HG02610 (cell line): ENCODE results near the gene PLXND1.

Experiments
- ATAC-seq: cut with Tn5 transposase; IDR thresholded peaks from one replicate; pipeline ENCODE4 v1.9.1; 2021; ENCODE audit warnings: mild to moderate bottlenecking, moderate library complexity; ENCODE audit not compliant: unreplicated experiment

Gene PLXND1

DNA sequence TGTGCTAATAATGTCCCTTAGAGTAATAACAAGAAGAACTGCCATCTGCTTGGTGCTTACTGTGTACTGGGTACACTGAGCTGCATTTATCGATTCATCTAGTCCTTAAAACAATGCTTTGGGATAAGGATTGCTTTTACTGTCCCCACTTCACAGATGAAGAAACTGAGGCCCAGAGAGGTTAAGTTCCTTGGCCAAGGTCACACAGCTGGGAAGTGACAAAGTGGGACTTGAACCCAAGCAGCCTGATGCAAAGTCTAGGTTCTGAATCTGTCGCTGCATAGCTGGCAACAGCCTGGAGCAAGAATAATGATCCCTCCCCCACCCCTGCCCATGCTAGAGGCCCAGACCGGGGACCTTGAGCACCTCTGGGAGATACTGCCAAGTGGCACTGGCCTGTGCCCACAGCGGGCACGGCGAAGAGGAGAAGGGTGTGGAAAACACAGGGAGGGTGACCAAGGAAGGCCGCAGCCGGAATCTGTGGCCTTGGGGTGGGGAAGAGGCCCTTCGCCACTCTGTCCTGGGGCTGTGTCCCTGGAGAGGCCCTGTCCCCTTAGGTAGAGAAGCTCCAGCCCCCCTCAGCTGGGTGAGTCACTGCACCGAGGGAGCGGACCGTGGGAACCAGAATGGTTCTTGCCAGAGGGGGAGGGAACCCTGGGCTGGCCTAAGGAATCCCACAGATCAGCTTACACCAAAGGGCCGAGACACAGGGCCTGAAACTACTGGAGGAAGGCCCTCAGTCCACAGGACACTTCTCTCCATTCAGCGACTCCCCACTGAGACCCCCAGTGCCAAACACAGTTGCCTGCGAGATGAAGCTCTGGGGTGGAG is 3.5 kb downstream of the PLXND1 start:
- no peak for ATAC-seq

DNA sequence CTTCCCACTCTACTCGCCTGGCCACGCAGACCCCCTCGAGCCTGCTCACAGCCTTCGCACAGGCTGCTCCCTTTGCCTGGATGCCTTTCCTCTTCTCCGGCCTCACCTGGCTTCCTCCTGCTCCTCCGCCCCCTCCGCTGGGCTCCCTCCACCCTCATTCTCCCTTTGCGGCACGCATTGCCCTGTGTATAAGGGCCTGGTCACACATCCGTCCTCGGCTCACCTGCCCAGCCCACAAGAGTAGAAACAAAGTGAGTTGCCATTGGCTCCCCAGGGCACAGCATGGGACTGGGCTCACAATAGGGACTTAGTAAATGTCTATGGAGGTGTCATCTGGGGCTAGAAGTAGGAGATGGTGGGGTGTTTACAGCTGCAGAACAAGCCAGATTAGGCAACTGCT is 4.2 kb downstream of the PLXND1 start:
- ATAC-seq = no peak

DNA sequence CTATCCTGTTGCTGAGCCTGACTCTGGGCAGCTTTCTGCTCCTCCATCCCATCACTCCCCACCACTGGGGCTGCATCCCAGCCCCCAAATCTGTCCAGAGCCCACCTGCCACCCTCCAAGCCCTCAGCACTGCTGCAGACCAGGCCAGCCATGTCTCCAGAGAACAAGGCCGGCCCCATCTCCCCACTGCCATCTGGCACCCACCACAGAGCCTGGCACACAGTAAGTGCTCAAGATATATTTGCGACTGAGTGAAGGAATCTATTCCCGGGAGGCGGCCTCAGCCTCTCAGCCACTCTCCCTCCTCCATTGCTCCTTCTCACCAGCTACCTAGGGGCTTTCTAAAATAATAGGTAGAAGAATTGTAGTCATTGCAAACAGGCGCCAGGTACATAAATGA is 4.8 kb downstream of the PLXND1 start:
- ATAC-seq = no peak

DNA sequence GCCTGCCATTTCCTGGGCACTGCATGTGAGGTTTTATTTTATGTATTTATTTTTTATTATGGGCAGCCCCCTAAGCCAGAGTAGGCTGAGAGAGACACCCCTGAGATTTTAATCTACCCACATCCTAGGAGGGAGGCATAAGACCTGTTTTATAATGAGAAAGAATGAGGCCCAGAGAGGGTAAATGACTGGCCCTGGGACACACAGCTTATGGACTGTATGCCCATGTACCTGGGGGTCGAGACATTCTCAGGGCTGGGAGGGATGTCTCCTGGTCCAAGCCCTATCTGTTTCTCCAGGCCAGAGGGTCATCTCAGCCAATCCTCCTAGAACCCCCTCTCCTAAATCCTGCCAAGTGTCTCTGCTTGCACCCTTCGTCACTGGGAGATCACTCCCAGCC is 6.1 kb downstream of the PLXND1 start:
- ATAC-seq = no peak

DNA sequence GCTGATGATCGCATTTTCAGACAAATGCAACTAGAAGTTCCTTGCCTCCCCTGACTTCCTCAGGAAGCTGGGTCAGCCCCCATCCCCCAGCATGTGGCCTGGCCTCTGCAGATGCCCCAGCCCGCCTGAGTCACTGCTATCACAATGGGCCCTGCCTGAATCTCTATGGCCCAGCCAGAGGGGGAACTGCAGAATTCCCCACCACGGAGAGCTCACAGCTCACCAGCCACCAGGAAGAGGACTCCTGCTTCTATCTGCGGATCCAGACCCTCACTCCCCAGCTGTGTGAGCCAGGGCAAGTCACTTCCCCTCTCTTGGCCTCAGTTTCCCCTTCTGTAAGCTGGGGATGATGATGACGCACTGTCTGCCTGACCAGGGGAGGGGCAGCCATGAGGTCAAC is 6.9 kb downstream of the PLXND1 start:
- no peak for ATAC-seq

DNA sequence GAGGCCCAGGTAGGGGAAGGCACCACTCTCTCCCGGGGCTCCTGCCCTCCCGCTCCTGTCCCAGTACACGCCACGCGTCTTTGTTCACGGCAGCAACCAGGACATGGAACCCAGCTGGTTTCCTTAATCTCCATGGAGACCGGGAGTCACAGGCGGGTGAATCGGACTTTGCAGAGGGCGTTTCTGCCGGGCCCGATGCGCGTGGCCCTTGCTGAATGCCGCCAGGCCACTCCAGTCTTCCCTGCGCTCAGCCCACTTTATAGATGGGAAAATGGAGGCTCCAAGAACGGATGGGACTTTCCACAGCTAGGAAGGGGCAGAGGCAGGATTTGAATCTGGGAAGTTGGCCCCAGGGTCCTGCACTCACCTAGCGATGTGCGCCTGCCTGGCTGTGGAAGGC is 7.4 kb downstream of the PLXND1 start:
- ATAC-seq = no peak

DNA sequence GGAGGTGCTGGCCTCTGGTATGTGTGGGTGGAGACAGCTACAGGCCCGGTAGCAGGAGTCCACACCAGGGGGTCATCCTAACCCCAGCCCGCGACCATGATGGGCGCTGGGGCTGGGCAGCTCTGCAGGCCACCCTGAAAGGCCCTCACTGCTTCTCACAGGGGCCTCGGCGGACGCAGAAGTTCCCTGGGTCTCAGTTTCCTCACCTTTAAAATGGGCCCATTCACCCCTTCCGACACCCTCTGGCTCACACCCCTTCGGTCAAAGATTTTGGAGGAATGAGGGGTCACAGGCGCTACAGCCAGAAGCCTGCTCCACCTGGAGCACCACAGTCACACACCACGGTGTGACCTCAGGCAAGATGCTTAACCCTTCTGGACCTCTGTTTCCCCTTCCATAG is 8.0 kb downstream of the PLXND1 start:
- ATAC-seq = no peak

DNA sequence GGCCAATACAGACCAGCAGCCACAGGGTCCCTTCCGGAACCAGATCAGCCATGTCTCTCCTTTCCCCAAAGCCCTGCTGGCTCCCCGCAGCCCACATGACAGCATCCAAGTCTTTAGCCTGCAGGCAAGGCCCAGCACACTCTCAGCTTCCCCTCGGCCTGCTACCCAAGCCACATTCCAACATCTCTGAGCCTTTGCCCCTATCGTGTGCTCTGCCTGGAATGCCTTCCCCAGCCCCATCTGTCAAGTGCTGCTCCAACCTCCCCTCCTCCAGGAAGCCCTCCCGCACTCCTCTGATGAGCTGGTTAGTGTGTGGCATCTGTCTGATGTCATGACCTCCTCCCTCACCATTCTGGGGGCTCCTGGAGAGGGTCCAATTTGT is 8.5 kb downstream of the PLXND1 start:
- no peak for ATAC-seq

DNA sequence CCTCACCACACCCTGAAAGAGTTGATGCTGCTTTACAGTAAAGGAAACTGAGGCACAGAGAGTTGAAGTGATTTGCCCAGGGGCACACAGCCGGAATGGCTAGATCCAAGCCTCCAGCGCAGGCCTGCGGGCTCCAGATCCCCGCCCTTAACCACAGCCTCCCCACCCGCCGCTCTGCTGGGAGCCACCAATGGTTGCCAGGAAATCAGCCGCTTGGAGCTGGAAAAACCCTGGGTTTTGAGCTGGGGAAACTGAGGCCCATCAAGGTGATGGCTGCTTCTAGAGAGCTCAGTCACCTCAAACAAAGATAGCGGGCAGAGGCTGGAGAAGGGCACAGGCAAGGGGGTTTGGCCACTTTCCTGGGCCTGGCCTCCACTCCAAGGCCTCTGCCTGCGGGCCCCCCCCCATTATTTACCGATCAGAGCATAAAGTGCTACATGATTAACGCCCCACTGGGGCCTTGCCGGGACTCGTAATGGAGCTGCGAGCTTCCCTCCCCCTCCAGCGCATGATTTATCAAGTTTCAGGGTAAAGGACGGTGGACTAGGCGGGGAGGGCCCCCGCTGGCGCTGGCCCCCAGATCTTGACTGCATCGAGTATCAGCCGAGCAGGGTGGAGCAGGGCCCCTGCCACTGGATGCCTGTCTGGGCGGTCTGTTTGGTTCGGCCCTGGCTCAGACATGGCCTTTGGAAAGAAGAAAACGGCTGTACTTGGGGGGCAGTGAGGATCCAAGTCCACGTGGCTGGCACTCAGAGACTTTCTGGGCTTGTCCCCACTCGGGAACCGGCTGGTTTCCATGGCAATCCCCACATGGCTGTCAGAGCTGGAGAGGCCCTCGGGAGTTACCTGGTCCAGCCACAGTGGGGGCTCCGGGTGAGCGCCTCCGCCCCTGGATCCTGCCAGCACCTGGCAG is 9.1 kb downstream of the PLXND1 start:
- no peak for ATAC-seq

DNA sequence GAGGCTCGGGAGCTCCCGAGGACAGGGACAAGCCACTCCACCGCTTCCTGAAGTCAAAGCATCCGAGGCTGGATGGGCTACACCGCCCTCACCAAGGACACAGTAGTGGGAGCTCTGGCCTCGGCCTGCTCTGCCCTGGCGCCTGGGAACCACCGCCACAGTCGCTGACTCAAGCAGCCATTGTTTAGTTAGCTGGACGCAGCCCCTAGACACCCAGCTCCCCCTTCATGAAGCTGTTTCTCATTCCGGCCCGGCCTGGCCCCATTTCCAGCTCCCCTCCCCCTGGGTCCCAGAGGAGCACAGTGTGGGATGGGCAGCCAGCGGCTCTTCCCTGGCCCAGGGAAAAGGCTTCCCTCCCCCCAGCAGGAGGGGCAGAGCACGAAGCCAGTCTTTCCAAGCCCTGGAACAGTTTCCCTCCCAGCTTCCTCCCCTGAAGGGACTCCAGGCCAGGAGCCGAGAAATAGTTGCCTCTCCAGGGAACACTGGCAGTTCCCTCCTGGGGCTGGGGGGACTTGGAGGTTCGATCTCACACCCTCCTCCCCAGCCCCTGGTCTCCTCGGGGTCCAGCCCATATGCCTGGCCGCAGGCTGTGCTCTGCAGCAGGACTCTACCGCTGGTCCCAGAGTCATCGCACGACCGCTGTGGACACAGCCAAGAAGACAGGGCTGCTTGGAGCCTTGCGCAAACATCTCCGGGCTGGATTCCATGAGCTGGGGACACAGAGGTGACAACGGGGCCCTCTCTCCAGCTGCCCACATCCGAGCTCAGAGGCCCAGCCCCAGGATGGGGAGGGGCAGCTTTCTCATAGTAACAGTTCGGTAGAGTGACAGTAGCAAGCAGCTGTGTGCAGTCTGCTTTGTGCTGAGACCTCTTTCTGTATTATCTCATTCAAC is 10.0 kb downstream of the PLXND1 start:
- no peak for ATAC-seq

DNA sequence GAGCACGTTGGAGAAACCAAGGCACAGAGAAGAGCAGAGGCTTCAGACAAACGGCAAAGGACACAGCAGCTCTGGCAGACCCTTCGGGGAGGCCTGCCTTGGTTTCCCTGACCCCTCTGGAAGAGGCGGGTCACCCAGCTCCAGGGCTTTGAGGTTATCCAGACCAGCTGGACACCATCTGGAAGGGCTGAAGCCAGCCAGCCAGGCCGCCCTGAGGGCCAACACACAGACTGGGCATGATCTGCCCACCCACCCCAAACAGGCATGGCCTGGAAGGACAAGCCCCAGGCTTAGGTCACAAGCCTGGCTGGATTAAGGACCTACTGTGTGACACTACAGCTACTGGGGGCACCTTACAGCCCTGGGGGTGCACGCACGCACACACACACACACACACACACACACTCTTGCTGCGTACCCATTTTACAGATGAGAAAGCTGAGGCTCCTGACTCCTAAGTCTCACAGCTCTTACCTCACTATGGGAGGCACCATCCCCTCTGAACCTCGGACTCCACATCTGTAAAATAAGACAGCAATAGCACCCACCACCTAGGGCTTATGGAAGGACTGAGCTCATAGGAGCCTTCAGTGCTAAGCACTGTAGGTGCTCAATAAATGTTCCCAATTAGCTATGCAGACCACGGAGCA is 10.8 kb downstream of the PLXND1 start:
- ATAC-seq = no peak

DNA sequence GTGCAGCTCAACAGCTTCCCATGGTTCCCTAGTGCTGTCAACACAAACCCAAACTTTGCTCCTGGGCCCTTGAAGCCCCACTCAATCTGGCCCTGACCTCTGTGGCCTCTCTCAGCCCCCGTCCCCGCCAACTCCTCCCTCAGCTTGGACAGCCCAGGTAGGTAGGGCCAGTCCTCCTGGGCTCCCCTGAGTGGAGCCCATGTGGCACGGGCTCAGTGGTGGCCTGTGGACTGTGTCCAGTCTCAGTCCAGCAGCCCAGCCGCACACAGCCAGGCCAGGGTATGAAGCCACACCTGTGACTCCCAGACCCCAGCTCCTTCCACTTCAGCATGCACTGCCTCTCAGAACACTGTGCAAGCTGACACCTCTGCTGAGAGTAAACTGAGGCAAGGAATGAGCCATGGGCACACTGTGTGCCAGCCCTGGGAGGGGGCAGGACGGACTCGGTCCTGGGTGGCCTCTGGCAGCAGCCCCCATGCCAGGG is 11.5 kb downstream of the PLXND1 start:
- no peak for ATAC-seq

DNA sequence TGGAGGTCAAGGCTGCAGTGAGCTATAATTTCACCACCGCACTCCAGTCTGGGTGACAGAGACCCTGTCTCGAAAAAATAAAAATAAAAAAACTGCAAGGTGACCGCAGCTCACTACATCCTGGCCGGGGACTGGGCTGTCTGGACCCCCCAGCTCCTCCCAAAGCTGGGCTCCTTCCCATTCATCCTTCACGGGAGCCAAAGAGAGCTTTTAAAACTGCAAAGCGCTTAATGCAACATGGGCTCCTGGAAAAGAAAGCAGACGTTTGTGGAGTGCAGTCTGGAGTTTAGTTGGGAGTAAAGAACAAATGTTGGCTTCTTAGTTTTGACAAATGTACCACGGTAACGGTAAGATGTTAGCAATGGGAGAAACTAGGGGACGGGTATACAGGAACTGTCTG is 12.1 kb downstream of the PLXND1 start:
- no peak for ATAC-seq

DNA sequence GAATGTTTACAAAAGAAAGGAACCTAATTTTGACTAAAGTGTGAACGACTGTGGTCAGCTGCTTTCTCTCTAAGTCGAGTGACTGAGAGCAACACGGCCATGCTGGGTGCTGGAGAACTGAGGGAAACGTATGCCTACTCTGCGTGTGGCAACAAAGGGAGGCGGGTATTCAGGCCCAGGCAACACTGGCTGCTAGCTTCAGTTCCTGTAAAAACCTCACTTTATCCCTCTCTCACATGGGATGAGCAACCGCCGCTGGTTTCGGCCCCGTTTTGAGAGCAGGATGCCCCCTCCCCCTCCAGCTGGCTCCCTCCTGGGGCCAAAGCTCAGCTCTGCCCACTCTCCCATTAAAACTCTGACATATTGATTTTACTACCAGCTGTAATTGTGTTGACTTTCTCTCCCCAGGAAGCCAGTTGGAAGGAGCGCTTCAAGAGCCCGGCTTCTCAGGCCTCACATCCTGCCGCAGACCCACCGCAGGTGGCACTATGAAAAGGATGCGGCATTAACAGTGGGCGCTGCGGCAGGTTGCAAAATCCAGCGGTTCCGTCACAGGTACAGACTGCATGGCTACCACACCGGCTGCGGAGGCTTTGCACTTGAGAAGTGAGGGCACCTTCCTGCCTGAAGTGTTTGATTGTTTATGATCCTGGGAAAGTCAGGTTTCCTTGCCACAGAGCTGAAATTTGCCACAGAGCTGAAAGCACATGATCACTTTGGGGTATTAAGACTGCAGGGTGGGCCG is 12.7 kb downstream of the PLXND1 start:
- ATAC-seq = peak; percentile 44

DNA sequence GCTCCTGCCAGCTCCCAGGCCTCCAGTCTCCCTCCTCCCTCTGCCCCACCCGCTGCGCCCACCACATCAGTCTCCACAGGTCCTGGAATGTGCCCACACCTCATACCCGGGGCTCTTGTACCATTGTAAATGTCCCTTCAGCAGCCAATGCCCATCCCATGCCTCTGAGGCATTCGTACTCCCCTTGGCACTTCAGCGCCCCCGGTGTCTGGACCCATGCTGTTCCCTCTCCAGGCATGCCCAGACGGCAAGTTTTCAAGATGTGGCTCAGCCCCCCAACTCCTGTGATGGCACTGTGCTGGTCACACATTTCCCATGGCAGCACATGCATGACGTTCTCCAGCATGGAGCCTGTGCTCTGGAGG is 13.3 kb downstream of the PLXND1 start:
- no peak for ATAC-seq

DNA sequence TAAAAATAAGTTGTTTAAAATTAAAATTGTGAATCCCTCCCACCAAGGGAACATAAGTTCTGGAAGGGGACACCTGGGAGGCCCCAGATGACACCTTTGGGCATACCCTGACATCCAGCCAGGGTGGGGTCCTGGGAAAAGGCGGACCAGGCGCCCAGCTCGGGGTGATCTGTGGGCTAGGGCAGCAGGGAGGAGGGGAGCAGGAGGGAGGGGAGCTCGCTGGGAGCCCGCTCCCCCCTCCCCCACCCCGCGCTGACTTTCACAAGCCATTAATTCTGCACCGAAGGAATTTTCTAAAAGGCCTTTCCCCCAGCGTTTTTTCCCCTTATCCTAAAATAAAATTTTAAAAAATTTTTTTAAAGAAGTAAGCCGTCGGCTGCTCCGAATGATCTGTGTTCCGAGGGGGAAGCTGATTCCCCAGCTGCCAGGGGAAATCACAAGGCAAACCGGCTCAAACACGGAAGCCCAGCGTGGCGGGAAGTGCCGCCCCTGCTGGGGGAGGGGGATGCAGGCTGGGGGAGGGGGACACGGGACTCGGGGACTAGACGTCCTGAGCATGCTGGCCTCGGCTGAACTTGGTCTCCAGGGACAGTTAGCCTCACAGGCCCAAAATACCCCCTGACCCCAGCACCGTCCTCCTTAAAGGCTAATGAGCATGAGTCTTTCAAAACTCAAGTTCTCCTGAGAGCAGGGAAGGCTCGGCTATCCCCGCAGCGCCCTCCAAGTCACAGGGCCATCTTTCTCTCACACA is 13.9 kb downstream of the PLXND1 start:
- ATAC-seq = no peak

DNA sequence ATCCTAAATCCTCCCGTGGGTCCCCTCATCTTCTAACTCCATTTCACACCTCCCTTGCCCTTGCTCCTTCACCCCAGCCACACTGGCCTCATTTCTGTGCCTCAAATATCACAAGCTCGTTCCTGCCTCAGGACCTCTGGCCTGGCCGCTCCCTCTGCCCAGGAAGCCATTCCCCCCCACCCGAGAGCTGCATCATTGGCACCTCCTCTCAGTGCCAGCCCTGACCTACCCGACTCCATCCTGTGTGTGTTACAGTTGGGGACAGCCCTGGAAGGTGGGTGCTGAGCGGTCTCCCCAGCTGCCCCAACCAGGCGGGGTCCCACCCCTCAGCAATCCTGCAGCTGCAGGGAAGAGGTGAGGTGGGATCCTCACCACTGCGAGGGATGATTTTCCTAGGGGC is 14.5 kb downstream of the PLXND1 start:
- no peak for ATAC-seq

DNA sequence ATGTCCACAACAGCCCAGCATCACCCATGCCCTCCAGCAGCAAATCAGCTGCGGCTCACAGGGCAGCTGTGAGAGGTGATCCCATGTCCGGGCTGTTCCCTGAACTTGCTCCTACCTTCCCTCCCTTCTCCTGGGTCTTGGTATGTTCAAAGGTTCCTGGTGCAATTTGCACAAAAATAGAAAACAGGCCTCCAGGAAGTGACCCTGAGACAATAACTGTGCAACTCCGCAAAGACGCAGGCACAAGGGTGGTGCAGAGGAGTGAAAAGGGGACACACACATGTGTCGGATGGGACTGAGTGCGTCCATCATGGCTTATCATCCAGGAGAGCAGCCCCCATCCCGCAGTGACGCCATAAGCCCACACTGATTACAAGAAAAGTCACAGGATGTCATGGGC is 16.3 kb downstream of the PLXND1 start:
- ATAC-seq = no peak

DNA sequence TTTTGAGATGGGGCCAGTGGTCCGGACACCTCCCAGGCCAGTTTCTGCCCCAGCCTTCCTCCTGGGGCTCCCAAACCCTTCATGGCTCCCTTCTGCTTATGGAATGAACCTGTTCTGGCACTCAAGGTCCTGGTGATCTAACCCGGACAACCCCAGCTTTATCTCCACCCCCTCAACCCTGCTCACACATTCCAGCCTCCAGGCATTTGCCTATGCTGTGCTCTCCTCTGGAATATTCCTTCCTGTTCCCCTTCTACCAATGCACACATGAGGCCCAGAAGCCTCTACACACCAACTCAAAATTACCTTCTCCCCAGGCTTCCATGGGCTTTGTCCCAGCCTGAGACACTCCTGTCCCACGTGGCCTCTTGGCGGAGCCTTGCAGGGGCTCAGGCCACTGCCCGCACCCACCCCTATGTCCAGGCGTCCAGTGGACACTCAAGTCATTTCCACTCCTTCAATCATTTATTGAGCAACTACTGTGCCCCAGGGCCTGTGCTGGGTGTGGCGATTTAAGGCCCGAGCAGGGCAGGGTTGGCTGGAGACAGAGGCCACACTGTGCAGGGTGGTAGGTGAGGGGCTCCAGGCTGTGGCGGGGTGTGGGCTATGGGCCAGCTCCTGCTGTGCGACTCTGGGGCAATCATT is 18.8 kb downstream of the PLXND1 start:
- ATAC-seq = no peak
